Stimulated activated memory B cell treated with anti-CD40 and anti-IgM and Interleukin-4, amounts not matched to agents 10 μg/mL and 1 μg/mL and 100 μg/mL, for 72 hours (primary cell): ENCODE measurements around the gene FBXL2.
"Not testable (repeated sequence)": the region's sequence is repeated elsewhere in the genome, so short reads cannot be mapped to it uniquely, and the experiment has no call there.

ENCODE experiments used
- ATAC-seq: fragments of 150-1000 bp; cut with Tn5 transposase; 2 replicates; pipeline ENCODE4 v1.10.0; 2021
- H3K27ac Mint-ChIP-seq: one replicate; pipeline ENCODE4 v1.8.0; 2022; ENCODE audit warnings: mild to moderate bottlenecking, mixed read lengths
- H3K27me3 Mint-ChIP-seq: one replicate; pipeline ENCODE4 v1.8.0; 2022; ENCODE audit warnings: mixed read lengths
- H3K36me3 Mint-ChIP-seq: one replicate; pipeline ENCODE4 v1.8.0; 2022; ENCODE audit warnings: mixed read lengths
- H3K4me1 Mint-ChIP-seq: one replicate; pipeline ENCODE4 v1.8.0; 2022; ENCODE audit warnings: mixed read lengths
- H3K4me3 Mint-ChIP-seq: one replicate; pipeline ENCODE4 v1.8.0; 2022; ENCODE audit warnings: mild to moderate bottlenecking, moderate library complexity, mixed read lengths
- H3K9me3 Mint-ChIP-seq: one replicate; pipeline ENCODE4 v1.8.0; 2022; ENCODE audit warnings: mixed read lengths

The FBXL2 gene

GRCh38 chr3:33389908-33390307 is 112.7 kb downstream of the FBXL2 start:
- no peak for ATAC-seq
- no peaks in the 10 kb centered on the region for H3K27me3 Mint-ChIP-seq
- H3K9me3 Mint-ChIP-seq: no peaks in the 10 kb centered on the region
- H3K4me1 Mint-ChIP-seq: no peaks in the 10 kb centered on the region
- H3K27ac Mint-ChIP-seq: no peak overlapping the region
- peaks cover 50% of the 10 kb centered on the region for H3K36me3 Mint-ChIP-seq
- no peak overlapping the region for H3K4me3 Mint-ChIP-seq

GRCh38 chr3:33391255-33391995 is 114.2 kb downstream of the FBXL2 start:
- no peaks in the 10 kb centered on the region for H3K4me1 Mint-ChIP-seq
- no peak for ATAC-seq
- H3K9me3 Mint-ChIP-seq: no peaks in the 10 kb centered on the region
- H3K36me3 Mint-ChIP-seq: peaks cover 56% of the 10 kb centered on the region
- peak overlapping the region; percentile 12 for H3K27ac Mint-ChIP-seq
- no peak overlapping the region for H3K4me3 Mint-ChIP-seq
- H3K27me3 Mint-ChIP-seq: no peaks in the 10 kb centered on the region

GRCh38 chr3:33392144-33392543 is 114.9 kb downstream of the FBXL2 start:
- no peak overlapping the region for H3K4me3 Mint-ChIP-seq
- H3K27me3 Mint-ChIP-seq: no peaks in the 10 kb centered on the region
- H3K9me3 Mint-ChIP-seq: no peaks in the 10 kb centered on the region
- no peaks in the 10 kb centered on the region for H3K4me1 Mint-ChIP-seq
- H3K27ac Mint-ChIP-seq: peak overlapping the region; percentile 12
- no peak for ATAC-seq
- H3K36me3 Mint-ChIP-seq: peaks cover 56% of the 10 kb centered on the region

GRCh38 chr3:33392703-33393125 is 115.5 kb downstream of the FBXL2 start:
- no peak for ATAC-seq
- no peak overlapping the region for H3K4me3 Mint-ChIP-seq
- H3K27ac Mint-ChIP-seq: no peak overlapping the region
- H3K36me3 Mint-ChIP-seq: peaks cover 62% of the 10 kb centered on the region
- no peaks in the 10 kb centered on the region for H3K27me3 Mint-ChIP-seq
- no peaks in the 10 kb centered on the region for H3K9me3 Mint-ChIP-seq
- no peaks in the 10 kb centered on the region for H3K4me1 Mint-ChIP-seq

GRCh38 chr3:33394403-33395054 is 117.3 kb downstream of the FBXL2 start:
- Mint-ChIP-seq H3K27me3 (no peaks in the 10 kb centered on the region), H3K36me3 (peaks cover 67% of the 10 kb centered on the region), H3K4me3 (no peak overlapping the region), H3K9me3 (no peaks in the 10 kb centered on the region), H3K27ac (no peak overlapping the region), H3K4me1 (no peaks in the 10 kb centered on the region)
- no peak for ATAC-seq

- Mint-ChIP-seq H3K4me3 (no peak overlapping the region), H3K36me3 (peaks cover 64% of the 10 kb centered on the region), H3K27me3 (no peaks in the 10 kb centered on the region), H3K9me3 (no peaks in the 10 kb centered on the region), H3K27ac (no peak overlapping the region), H3K4me1 (no peaks in the 10 kb centered on the region)
- ATAC-seq: no peak
Measured at GRCh38 chr3:33395900-33396299, 118.7 kb downstream of the FBXL2 start.

GRCh38 chr3:33398410-33398809 is 121.2 kb downstream of the FBXL2 start:
- H3K27ac Mint-ChIP-seq: no peak overlapping the region
- no peak for ATAC-seq
- H3K27me3 Mint-ChIP-seq: no peaks in the 10 kb centered on the region
- peaks cover 66% of the 10 kb centered on the region for H3K36me3 Mint-ChIP-seq
- no peak overlapping the region for H3K4me3 Mint-ChIP-seq
- H3K9me3 Mint-ChIP-seq: no peaks in the 10 kb centered on the region
- no peaks in the 10 kb centered on the region for H3K4me1 Mint-ChIP-seq

- peaks cover 69% of the 10 kb centered on the region for H3K36me3 Mint-ChIP-seq
- no peak for ATAC-seq
- H3K27ac Mint-ChIP-seq: no peak overlapping the region
- H3K4me3 Mint-ChIP-seq: no peak overlapping the region
- no peaks in the 10 kb centered on the region for H3K27me3 Mint-ChIP-seq
- no peaks in the 10 kb centered on the region for H3K9me3 Mint-ChIP-seq
- H3K4me1 Mint-ChIP-seq: no peaks in the 10 kb centered on the region
Measured at GRCh38 chr3:33401781-33402180, 124.5 kb downstream of the FBXL2 start.

GRCh38 chr3:33402936-33403335 is 125.7 kb downstream of the FBXL2 start:
- Mint-ChIP-seq H3K27ac (no peak overlapping the region), H3K27me3 (no peaks in the 10 kb centered on the region), H3K4me1 (no peaks in the 10 kb centered on the region), H3K36me3 (peaks cover 64% of the 10 kb centered on the region), H3K9me3 (no peaks in the 10 kb centered on the region), H3K4me3 (no peak overlapping the region)
- ATAC-seq: no peak

- no peak for ATAC-seq
- Mint-ChIP-seq H3K4me1 (no peaks in the 10 kb centered on the region), H3K36me3 (peaks cover 66% of the 10 kb centered on the region), H3K27me3 (no peaks in the 10 kb centered on the region), H3K27ac (no peak overlapping the region), H3K4me3 (no peak overlapping the region), H3K9me3 (no peaks in the 10 kb centered on the region)
Measured at GRCh38 chr3:33403756-33404155, 126.5 kb downstream of the FBXL2 start.

- not testable (repeated sequence) for ATAC-seq, H3K9me3 Mint-ChIP-seq, H3K4me1 Mint-ChIP-seq, H3K27me3 Mint-ChIP-seq, H3K4me3 Mint-ChIP-seq, H3K27ac Mint-ChIP-seq
- peaks cover 72% of the 10 kb centered on the region for H3K36me3 Mint-ChIP-seq
Measured at GRCh38 chr3:33410816-33411215, 133.6 kb downstream of the FBXL2 start.

- no peak for ATAC-seq
- peaks cover 21% of the 10 kb centered on the region for H3K4me1 Mint-ChIP-seq
- H3K9me3 Mint-ChIP-seq: no peaks in the 10 kb centered on the region
Measured at GRCh38 chr3:33417066-33417673, 139.9 kb downstream of the FBXL2 start.

GRCh38 chr3:33419948-33420347 is 142.7 kb downstream of the FBXL2 start:
- peaks cover 21% of the 10 kb centered on the region for H3K4me1 Mint-ChIP-seq
- ATAC-seq: no peak
- H3K4me3 Mint-ChIP-seq: no peak overlapping the region
- no peaks in the 10 kb centered on the region for H3K27me3 Mint-ChIP-seq
- peaks cover 63% of the 10 kb centered on the region for H3K36me3 Mint-ChIP-seq
- no peaks in the 10 kb centered on the region for H3K9me3 Mint-ChIP-seq
- peak overlapping the region; percentile 46 for H3K27ac Mint-ChIP-seq

More at GRCh38 chr3:33417066-33417673, 139.9 kb downstream of the FBXL2 start:
- H3K4me3 Mint-ChIP-seq: no peak overlapping the region
- peaks cover 76% of the 10 kb centered on the region for H3K36me3 Mint-ChIP-seq
- H3K27ac Mint-ChIP-seq: no peak overlapping the region
- H3K27me3 Mint-ChIP-seq: no peaks in the 10 kb centered on the region

- no peaks in the 10 kb centered on the region for H3K27me3 Mint-ChIP-seq
- H3K36me3 Mint-ChIP-seq: peaks cover 63% of the 10 kb centered on the region
- no peak overlapping the region for H3K4me3 Mint-ChIP-seq
- peak overlapping the region; percentile 46 for H3K27ac Mint-ChIP-seq
- no peak for ATAC-seq
- H3K9me3 Mint-ChIP-seq: no peaks in the 10 kb centered on the region
- H3K4me1 Mint-ChIP-seq: peaks cover 21% of the 10 kb centered on the region
Measured at GRCh38 chr3:33420966-33421365, 143.7 kb downstream of the FBXL2 start.

GRCh38 chr3:33424606-33425452 is 147.6 kb downstream of the FBXL2 start:
- no peak overlapping the region for H3K27ac Mint-ChIP-seq
- H3K27me3 Mint-ChIP-seq: no peaks in the 10 kb centered on the region
- ATAC-seq: no peak
- no peak overlapping the region for H3K4me3 Mint-ChIP-seq
- H3K4me1 Mint-ChIP-seq: peaks cover 50% of the 10 kb centered on the region
- H3K9me3 Mint-ChIP-seq: no peaks in the 10 kb centered on the region
- H3K36me3 Mint-ChIP-seq: peaks cover 37% of the 10 kb centered on the region
